ENCODE results near the gene ANKRD36. TPM values are rescaled to one million over a fixed set of nuclear protein-coding genes. Genes with fewer than 3 reads are reported as not detected.
A peak's percentile ranks its signal among the peaks of the same experiment; 100 is the strongest.
"Not testable (repeated sequence)": the region's sequence is repeated elsewhere in the genome, so short reads cannot be mapped to it uniquely, and the experiment has no call there.

ANKRD36 gene
- total RNA-seq, 1 donor from 2014 or later, result 38.1 TPM

- not testable (repeated sequence) for H3K4me1 Mint-ChIP-seq (ENCODE audit: unreplicated experiment); H3K9me3 Mint-ChIP-seq (ENCODE audit: unreplicated experiment); DNase-seq (ENCODE audit: extremely low spot score, unreplicated experiment); H3K4me3 Mint-ChIP-seq (ENCODE audit: unreplicated experiment); H3K27ac Mint-ChIP-seq (ENCODE audit: unreplicated experiment); H3K27me3 Mint-ChIP-seq (ENCODE audit: unreplicated experiment); H3K36me3 Mint-ChIP-seq (ENCODE audit: unreplicated experiment)
These were observed 29.4 kb upstream of the ANKRD36 start for GRCh38 chr2:97083516-97083915.

GRCh38 chr2:97085093-97085492 lies 27.9 kb upstream of the ANKRD36 start:
- H3K27me3 Mint-ChIP-seq (ENCODE audit: unreplicated experiment); DNase-seq (ENCODE audit: extremely low spot score, unreplicated experiment); H3K36me3 Mint-ChIP-seq (ENCODE audit: unreplicated experiment); H3K4me3 Mint-ChIP-seq (ENCODE audit: unreplicated experiment); H3K9me3 Mint-ChIP-seq (ENCODE audit: unreplicated experiment); H3K27ac Mint-ChIP-seq (ENCODE audit: unreplicated experiment); H3K4me1 Mint-ChIP-seq (ENCODE audit: unreplicated experiment): not testable (repeated sequence)

- not testable (repeated sequence) for H3K4me3 Mint-ChIP-seq (ENCODE audit: unreplicated experiment); H3K27me3 Mint-ChIP-seq (ENCODE audit: unreplicated experiment); H3K9me3 Mint-ChIP-seq (ENCODE audit: unreplicated experiment); H3K4me1 Mint-ChIP-seq (ENCODE audit: unreplicated experiment); H3K27ac Mint-ChIP-seq (ENCODE audit: unreplicated experiment); DNase-seq (ENCODE audit: extremely low spot score, unreplicated experiment); H3K36me3 Mint-ChIP-seq (ENCODE audit: unreplicated experiment)
These were observed 24.2 kb upstream of the ANKRD36 start for GRCh38 chr2:97088706-97089105.

GRCh38 chr2:97092946-97093345 lies 20.0 kb upstream of the ANKRD36 start:
- not testable (repeated sequence) for H3K27ac Mint-ChIP-seq (ENCODE audit: unreplicated experiment); H3K4me3 Mint-ChIP-seq (ENCODE audit: unreplicated experiment); H3K27me3 Mint-ChIP-seq (ENCODE audit: unreplicated experiment); H3K9me3 Mint-ChIP-seq (ENCODE audit: unreplicated experiment); DNase-seq (ENCODE audit: extremely low spot score, unreplicated experiment); H3K4me1 Mint-ChIP-seq (ENCODE audit: unreplicated experiment); H3K36me3 Mint-ChIP-seq (ENCODE audit: unreplicated experiment)

GRCh38 chr2:97093983-97094771 lies 18.8 kb upstream of the ANKRD36 start:
- H3K4me3 Mint-ChIP-seq (ENCODE audit: unreplicated experiment), result peak overlapping the region; percentile 32
- not testable (repeated sequence) for H3K36me3 Mint-ChIP-seq (ENCODE audit: unreplicated experiment)

GRCh38 chr2:97094772-97095611 lies 18.0 kb upstream of the ANKRD36 start, which contains the start of gene FAHD2B:
Gene FAHD2B (minus strand): TSS chr2:97094882. CDS start chr2:97091706, 3,176 bp downstream.
- H3K36me3 Mint-ChIP-seq (ENCODE audit: unreplicated experiment); H3K9me3 Mint-ChIP-seq (ENCODE audit: unreplicated experiment); H3K4me1 Mint-ChIP-seq (ENCODE audit: unreplicated experiment): not testable (repeated sequence)
- DNase-seq (ENCODE audit: extremely low spot score, unreplicated experiment), result peak; percentile 88
- Mint-ChIP-seq H3K27ac (ENCODE audit: unreplicated experiment) (peak within 1 kb of the TSS; percentile 79), H3K4me3 (ENCODE audit: unreplicated experiment) (peak within 1 kb of the TSS; percentile 77), H3K27me3 (ENCODE audit: unreplicated experiment) (peaks cover 18% of the 10 kb centered on the region)

More at GRCh38 chr2:97093983-97094771, 18.8 kb upstream of the ANKRD36 start:
- not testable (repeated sequence) for DNase-seq (ENCODE audit: extremely low spot score, unreplicated experiment); H3K27me3 Mint-ChIP-seq (ENCODE audit: unreplicated experiment); H3K4me1 Mint-ChIP-seq (ENCODE audit: unreplicated experiment); H3K27ac Mint-ChIP-seq (ENCODE audit: unreplicated experiment); H3K9me3 Mint-ChIP-seq (ENCODE audit: unreplicated experiment)

GRCh38 chr2:97095661-97096060 lies 17.3 kb upstream of the ANKRD36 start:
- no peak for TF ChIP-seq CTCF (IDR thresholded peaks at IDR 0.05)
- peaks cover 19% of the 10 kb centered on the region for H3K27me3 Mint-ChIP-seq (ENCODE audit: unreplicated experiment)
- H3K4me3 Mint-ChIP-seq (ENCODE audit: unreplicated experiment), result peak overlapping the region; percentile 77
- DNase-seq (ENCODE audit: extremely low spot score, unreplicated experiment), result no peak
- H3K4me1 Mint-ChIP-seq (ENCODE audit: unreplicated experiment), result peaks cover 10% of the 10 kb centered on the region
- H3K36me3 Mint-ChIP-seq (ENCODE audit: unreplicated experiment), result peaks cover 2% of the 10 kb centered on the region
- H3K9me3 Mint-ChIP-seq (ENCODE audit: unreplicated experiment), result peaks cover 6% of the 10 kb centered on the region
- H3K27ac Mint-ChIP-seq (ENCODE audit: unreplicated experiment), result peak overlapping the region; percentile 79

- H3K27ac Mint-ChIP-seq (ENCODE audit: unreplicated experiment); H3K4me1 Mint-ChIP-seq (ENCODE audit: unreplicated experiment); DNase-seq (ENCODE audit: extremely low spot score, unreplicated experiment): not testable (repeated sequence)
These were observed 14.1 kb upstream of the ANKRD36 start for GRCh38 chr2:97098786-97099372.

GRCh38 chr2:97106878-97107277 lies 6.1 kb upstream of the ANKRD36 start:
- H3K27me3 Mint-ChIP-seq (ENCODE audit: unreplicated experiment), result peaks cover 48% of the 10 kb centered on the region
- not testable (repeated sequence) for DNase-seq (ENCODE audit: extremely low spot score, unreplicated experiment); H3K27ac Mint-ChIP-seq (ENCODE audit: unreplicated experiment); H3K36me3 Mint-ChIP-seq (ENCODE audit: unreplicated experiment); H3K9me3 Mint-ChIP-seq (ENCODE audit: unreplicated experiment); H3K4me1 Mint-ChIP-seq (ENCODE audit: unreplicated experiment); H3K4me3 Mint-ChIP-seq (ENCODE audit: unreplicated experiment)

More at GRCh38 chr2:97098786-97099372, 14.1 kb upstream of the ANKRD36 start:
- H3K9me3 Mint-ChIP-seq (ENCODE audit: unreplicated experiment); H3K4me3 Mint-ChIP-seq (ENCODE audit: unreplicated experiment); H3K36me3 Mint-ChIP-seq (ENCODE audit: unreplicated experiment): not testable (repeated sequence)
- H3K27me3 Mint-ChIP-seq (ENCODE audit: unreplicated experiment), result peaks cover 32% of the 10 kb centered on the region

- H3K27ac Mint-ChIP-seq (ENCODE audit: unreplicated experiment); H3K4me1 Mint-ChIP-seq (ENCODE audit: unreplicated experiment); DNase-seq (ENCODE audit: extremely low spot score, unreplicated experiment); H3K4me3 Mint-ChIP-seq (ENCODE audit: unreplicated experiment); H3K36me3 Mint-ChIP-seq (ENCODE audit: unreplicated experiment); H3K9me3 Mint-ChIP-seq (ENCODE audit: unreplicated experiment): not testable (repeated sequence)
- peaks cover 34% of the 10 kb centered on the region for H3K27me3 Mint-ChIP-seq (ENCODE audit: unreplicated experiment)
These were observed 1.7 kb upstream of the ANKRD36 start for GRCh38 chr2:97111246-97111645.
